Hematopoietic multipotent progenitor cell treated with erythropoietin and hydrocortisone succinate and interleukin-3 and kit ligand, for 17 days (in vitro differentiated cells): Measurements from ENCODE around the gene PLXNA3.

Experiments
- DNase-seq: peaks from one replicate; pipeline ENCODE4 v3.0.0-alpha.2; 2015; ENCODE audit warnings: low spot score

Gene PLXNA3

GRCh38 chrX:154458954-154459778, 1.1 kb downstream of the PLXNA3 start:
- DNase-seq = peak; percentile 46

GRCh38 chrX:154459832-154460231, 1.8 kb downstream of the PLXNA3 start:
- no peak for DNase-seq

- DNase-seq = no peak
Observed at GRCh38 chrX:154460326-154460725, 2.2 kb downstream of the PLXNA3 start.

- DNase-seq = no peak
Observed at GRCh38 chrX:154462396-154462795, 4.3 kb downstream of the PLXNA3 start.

- no peak for DNase-seq
Observed at GRCh38 chrX:154463611-154464220, 5.6 kb downstream of the PLXNA3 start.

GRCh38 chrX:154464806-154465365, 6.8 kb downstream of the PLXNA3 start:
- DNase-seq = no peak

- no peak for DNase-seq
Observed at GRCh38 chrX:154465601-154466000, 7.5 kb downstream of the PLXNA3 start.

- no peak for DNase-seq
Observed at GRCh38 chrX:154466036-154466435, 8.0 kb downstream of the PLXNA3 start.

- DNase-seq = no peak
Observed at GRCh38 chrX:154466907-154467306, 8.8 kb downstream of the PLXNA3 start.

- no peak for DNase-seq
Observed at GRCh38 chrX:154467556-154467955, 9.5 kb downstream of the PLXNA3 start.

- DNase-seq = no peak
Observed at GRCh38 chrX:154468217-154468616, 10.1 kb downstream of the PLXNA3 start.

- no peak for DNase-seq
Observed at GRCh38 chrX:154469114-154469513, 11.0 kb downstream of the PLXNA3 start.

- no peak for DNase-seq
Observed at GRCh38 chrX:154469880-154470279, 11.8 kb downstream of the PLXNA3 start.

GRCh38 chrX:154470434-154470833, 12.4 kb downstream of the PLXNA3 start:
- no peak for DNase-seq

GRCh38 chrX:154470914-154471568, 13.0 kb downstream of the PLXNA3 start:
- peak; percentile 7 for DNase-seq

- DNase-seq = no peak
Observed at GRCh38 chrX:154471839-154472684, 14.0 kb downstream of the PLXNA3 start.

- peak; percentile 69 for DNase-seq
Observed at GRCh38 chrX:154472685-154473632, 14.9 kb downstream of the PLXNA3 start.

- DNase-seq = no peak
Observed at GRCh38 chrX:154473683-154474082, 15.6 kb downstream of the PLXNA3 start.

GRCh38 chrX:154476821-154477220, 18.7 kb downstream of the PLXNA3 start:
- DNase-seq = no peak

GRCh38 chrX:154477891-154478477, 19.9 kb downstream of the PLXNA3 start:
- no peak for DNase-seq
